ENCODE data around the gene ASTN2.

The ASTN2 gene

GRCh38 chr9:117355542-117355941 lies 59.3 kb downstream of the ASTN2 start:
- no peak overlapping the region for H3K4me3 Mint-ChIP-seq
- no peaks in the 10 kb centered on the region for H3K27me3 Mint-ChIP-seq
- no peak overlapping the region for H3K27ac Mint-ChIP-seq
- H3K36me3 Mint-ChIP-seq: no peaks in the 10 kb centered on the region
- H3K4me1 Mint-ChIP-seq: no peaks in the 10 kb centered on the region
- peaks cover 7% of the 10 kb centered on the region for H3K9me3 Mint-ChIP-seq

- no peak overlapping the region for H3K27ac Mint-ChIP-seq
- H3K27me3 Mint-ChIP-seq: no peaks in the 10 kb centered on the region
- no peak overlapping the region for H3K4me3 Mint-ChIP-seq
- no peaks in the 10 kb centered on the region for H3K36me3 Mint-ChIP-seq
- peaks cover 7% of the 10 kb centered on the region for H3K9me3 Mint-ChIP-seq
- no peaks in the 10 kb centered on the region for H3K4me1 Mint-ChIP-seq
These were observed 59.9 kb downstream of the ASTN2 start for GRCh38 chr9:117354997-117355396.

- Mint-ChIP-seq H3K9me3 (peaks cover 7% of the 10 kb centered on the region), H3K4me3 (no peak overlapping the region), H3K36me3 (no peaks in the 10 kb centered on the region), H3K27ac (no peak overlapping the region), H3K4me1 (no peaks in the 10 kb centered on the region), H3K27me3 (no peaks in the 10 kb centered on the region)
These were observed 60.5 kb downstream of the ASTN2 start for GRCh38 chr9:117354244-117354847.

- H3K27me3 Mint-ChIP-seq: no peaks in the 10 kb centered on the region
- H3K4me3 Mint-ChIP-seq: no peak overlapping the region
- H3K9me3 Mint-ChIP-seq: no peaks in the 10 kb centered on the region
- H3K36me3 Mint-ChIP-seq: no peaks in the 10 kb centered on the region
- no peaks in the 10 kb centered on the region for H3K4me1 Mint-ChIP-seq
- no peak overlapping the region for H3K27ac Mint-ChIP-seq
These were observed 69.8 kb downstream of the ASTN2 start for GRCh38 chr9:117344892-117345660.

- no peak overlapping the region for H3K27ac Mint-ChIP-seq
- H3K27me3 Mint-ChIP-seq: no peaks in the 10 kb centered on the region
- H3K4me3 Mint-ChIP-seq: no peak overlapping the region
- H3K9me3 Mint-ChIP-seq: peaks cover 5% of the 10 kb centered on the region
- no peaks in the 10 kb centered on the region for H3K4me1 Mint-ChIP-seq
- H3K36me3 Mint-ChIP-seq: no peaks in the 10 kb centered on the region
These were observed 71.4 kb downstream of the ASTN2 start for GRCh38 chr9:117343427-117343826.

GRCh38 chr9:117341151-117341550 lies 73.7 kb downstream of the ASTN2 start:
- Mint-ChIP-seq H3K9me3 (peaks cover 8% of the 10 kb centered on the region), H3K27ac (no peak overlapping the region), H3K4me1 (no peaks in the 10 kb centered on the region), H3K4me3 (no peak overlapping the region), H3K36me3 (no peaks in the 10 kb centered on the region), H3K27me3 (peaks cover 1% of the 10 kb centered on the region)

GRCh38 chr9:117340422-117340821 lies 74.4 kb downstream of the ASTN2 start:
- peaks cover 1% of the 10 kb centered on the region for H3K27me3 Mint-ChIP-seq
- no peaks in the 10 kb centered on the region for H3K4me1 Mint-ChIP-seq
- H3K36me3 Mint-ChIP-seq: no peaks in the 10 kb centered on the region
- H3K9me3 Mint-ChIP-seq: peaks cover 8% of the 10 kb centered on the region
- no peak overlapping the region for H3K27ac Mint-ChIP-seq
- H3K4me3 Mint-ChIP-seq: no peak overlapping the region

- H3K4me3 Mint-ChIP-seq: no peak overlapping the region
- H3K27me3 Mint-ChIP-seq: peaks cover 1% of the 10 kb centered on the region
- no peaks in the 10 kb centered on the region for H3K4me1 Mint-ChIP-seq
- no peaks in the 10 kb centered on the region for H3K36me3 Mint-ChIP-seq
- no peak overlapping the region for H3K27ac Mint-ChIP-seq
- peaks cover 8% of the 10 kb centered on the region for H3K9me3 Mint-ChIP-seq
These were observed 78.9 kb downstream of the ASTN2 start for GRCh38 chr9:117335837-117336433.

- Mint-ChIP-seq H3K4me1 (no peaks in the 10 kb centered on the region), H3K4me3 (no peak overlapping the region), H3K27me3 (peaks cover 1% of the 10 kb centered on the region), H3K9me3 (peaks cover 4% of the 10 kb centered on the region), H3K36me3 (no peaks in the 10 kb centered on the region), H3K27ac (no peak overlapping the region)
These were observed 80.8 kb downstream of the ASTN2 start for GRCh38 chr9:117334101-117334500.

GRCh38 chr9:117325831-117326230 lies 89.0 kb downstream of the ASTN2 start:
- Mint-ChIP-seq H3K9me3 (peaks cover 4% of the 10 kb centered on the region), H3K36me3 (no peaks in the 10 kb centered on the region), H3K4me1 (no peaks in the 10 kb centered on the region), H3K27ac (no peak overlapping the region), H3K4me3 (no peak overlapping the region), H3K27me3 (no peaks in the 10 kb centered on the region)

- Mint-ChIP-seq H3K4me3 (no peak overlapping the region), H3K9me3 (peaks cover 4% of the 10 kb centered on the region), H3K36me3 (no peaks in the 10 kb centered on the region), H3K27ac (no peak overlapping the region), H3K27me3 (no peaks in the 10 kb centered on the region), H3K4me1 (no peaks in the 10 kb centered on the region)
These were observed 89.6 kb downstream of the ASTN2 start for GRCh38 chr9:117325110-117325731.

- H3K4me3 Mint-ChIP-seq: no peak overlapping the region
- no peaks in the 10 kb centered on the region for H3K27me3 Mint-ChIP-seq
- no peaks in the 10 kb centered on the region for H3K4me1 Mint-ChIP-seq
- no peak overlapping the region for H3K27ac Mint-ChIP-seq
- H3K9me3 Mint-ChIP-seq: peaks cover 4% of the 10 kb centered on the region
- no peaks in the 10 kb centered on the region for H3K36me3 Mint-ChIP-seq
These were observed 91.5 kb downstream of the ASTN2 start for GRCh38 chr9:117323390-117323789.

GRCh38 chr9:117317192-117317591 lies 97.7 kb downstream of the ASTN2 start:
- Mint-ChIP-seq H3K4me1 (no peaks in the 10 kb centered on the region), H3K4me3 (no peak overlapping the region), H3K27me3 (peaks cover 3% of the 10 kb centered on the region), H3K9me3 (peaks cover 2% of the 10 kb centered on the region), H3K27ac (no peak overlapping the region), H3K36me3 (no peaks in the 10 kb centered on the region)

- Mint-ChIP-seq H3K36me3 (no peaks in the 10 kb centered on the region), H3K9me3 (no peaks in the 10 kb centered on the region)
These were observed 99.6 kb downstream of the ASTN2 start for GRCh38 chr9:117315236-117315635.

GRCh38 chr9:117313989-117314388 lies 100.9 kb downstream of the ASTN2 start:
- no peak overlapping the region for H3K4me3 Mint-ChIP-seq
- H3K36me3 Mint-ChIP-seq: no peaks in the 10 kb centered on the region
- no peaks in the 10 kb centered on the region for H3K4me1 Mint-ChIP-seq
- no peak overlapping the region for H3K27ac Mint-ChIP-seq
- peaks cover 3% of the 10 kb centered on the region for H3K27me3 Mint-ChIP-seq
- H3K9me3 Mint-ChIP-seq: no peaks in the 10 kb centered on the region

More at GRCh38 chr9:117315236-117315635, 99.6 kb downstream of the ASTN2 start:
- H3K27ac Mint-ChIP-seq: no peak overlapping the region
- H3K27me3 Mint-ChIP-seq: peaks cover 3% of the 10 kb centered on the region
- H3K4me3 Mint-ChIP-seq: no peak overlapping the region
- H3K4me1 Mint-ChIP-seq: no peaks in the 10 kb centered on the region

- H3K27ac Mint-ChIP-seq: no peak overlapping the region
- no peaks in the 10 kb centered on the region for H3K36me3 Mint-ChIP-seq
- no peaks in the 10 kb centered on the region for H3K4me1 Mint-ChIP-seq
- H3K4me3 Mint-ChIP-seq: no peak overlapping the region
- H3K9me3 Mint-ChIP-seq: no peaks in the 10 kb centered on the region
- H3K27me3 Mint-ChIP-seq: no peaks in the 10 kb centered on the region
These were observed 107.2 kb downstream of the ASTN2 start for GRCh38 chr9:117307701-117308100.

Measured in activated naive CD4-positive, alpha-beta T cell treated with anti-CD3 and anti-CD28 coated beads, Interleukin-2, amount 50 U/mL, for 24 hours (primary cell).